CD8-positive, alpha-beta memory T cell (primary cell): ENCODE results near the gene YBX2. TPM values are rescaled to one million over a fixed set of nuclear protein-coding genes. Genes with fewer than 3 reads are reported as not detected.
A peak's percentile ranks its signal among the peaks of the same experiment; 100 is the strongest.

Experiments
- CTCF ChIA-PET: fragments of 350-600 bp; sonication (Branson Sonifier 250); formaldehyde crosslinking; loops from one replicate; lab custom pipeline; 2021; ENCODE audit warnings: antibody characterized with exemption; lab: Charles Lee
- POLR2A ChIA-PET: fragments of 350-600 bp; sonication (Branson Sonifier 250); formaldehyde crosslinking; loops from one replicate; lab custom pipeline; 2021; ENCODE audit warnings: antibody characterized with exemption; lab: Charles Lee
- DNase-seq, 5 donors: peaks; one replicate each; pipeline versions ENCODE4 v3.0.0 to v3.0.0-alpha.2; 2020 to 2022; ENCODE audit warnings: mixed read lengths in 1 of 5
- H3K27ac ChIP-seq: one replicate; pipeline ENCODE4 v1.7.0; 2013; ENCODE audit warnings: low read depth, mild to moderate bottlenecking, low read length, moderate library complexity
- H3K27me3 ChIP-seq: 2 replicates; pipeline ENCODE4 v1.7.0; 2013; ENCODE audit warnings: low read length, mild to moderate bottlenecking; ENCODE audit not compliant: insufficient read depth, poor library complexity, severe bottlenecking
- H3K36me3 ChIP-seq: 2 replicates; pipeline ENCODE4 v1.7.0; 2013; ENCODE audit warnings: mild to moderate bottlenecking, low read length, moderate library complexity; ENCODE audit not compliant: insufficient read depth
- H3K4me1 ChIP-seq: 2 replicates; pipeline ENCODE4 v1.7.0; 2013; ENCODE audit warnings: mild to moderate bottlenecking, low read length, moderate library complexity; ENCODE audit not compliant: insufficient read depth
- H3K4me3 ChIP-seq: 2 replicates; pipeline ENCODE4 v1.7.0; 2013; ENCODE audit warnings: mild to moderate bottlenecking, low read length
- H3K9me3 ChIP-seq: 2 replicates; pipeline ENCODE4 v1.7.0; 2013; ENCODE audit warnings: mild to moderate bottlenecking, low read length
- H3K27ac Mint-ChIP-seq, 8 donors: one replicate each; pipeline ENCODE4 v1.8.0; 2020 to 2021; ENCODE audit warnings: mixed read lengths in 8 of 8, mild to moderate bottlenecking in 6 of 8, inconsistent platforms in 3 of 8, moderate library complexity in 3 of 8
- H3K27me3 Mint-ChIP-seq, 2 donors: one replicate each; pipeline ENCODE4 v1.8.0; 2020 to 2021; ENCODE audit warnings: mixed read lengths in 2 of 2, mild to moderate bottlenecking in 1 of 2, moderate library complexity in 1 of 2
- H3K36me3 Mint-ChIP-seq, 3 donors: one replicate each; pipeline ENCODE4 v1.8.0; 2020 to 2021; ENCODE audit warnings: mixed read lengths in 3 of 3, inconsistent platforms in 1 of 3, mild to moderate bottlenecking in 1 of 3
- H3K4me1 Mint-ChIP-seq, 3 donors: one replicate each; pipeline ENCODE4 v1.8.0; 2020 to 2021; ENCODE audit warnings: mixed read lengths in 3 of 3, inconsistent platforms in 1 of 3, mild to moderate bottlenecking in 1 of 3
- H3K4me3 Mint-ChIP-seq, 7 donors: one replicate each; pipeline ENCODE4 v1.8.0; 2020 to 2021; ENCODE audit warnings: mixed read lengths in 7 of 7, mild to moderate bottlenecking in 6 of 7, moderate library complexity in 4 of 7, inconsistent platforms in 2 of 7
- H3K9me3 Mint-ChIP-seq, 5 donors: one replicate each; pipeline ENCODE4 v1.8.0; 2020 to 2022; ENCODE audit warnings: mixed read lengths in 5 of 5, mild to moderate bottlenecking in 3 of 5, moderate library complexity in 2 of 5, inconsistent platforms in 1 of 5
- polyA plus RNA-seq: library from polyadenylated mRNA; unstranded; fragments of 300-500 nt; fragmentation: Illumina TruSeq; gene quantifications from one replicate; pipeline ENCODE4 v1.2.3, GENCODE V29; 2021
- total RNA-seq, 2 experiments: library from RNA; stranded (reverse); gene quantifications; one replicate each; pipeline ENCODE4 v1.2.3, GENCODE V29; 2021

YBX2 gene
- total and polyA plus RNA-seq, 3 experiments from 2014 or later: 0.07 to 0.26 TPM; not detected in 1

DNA sequence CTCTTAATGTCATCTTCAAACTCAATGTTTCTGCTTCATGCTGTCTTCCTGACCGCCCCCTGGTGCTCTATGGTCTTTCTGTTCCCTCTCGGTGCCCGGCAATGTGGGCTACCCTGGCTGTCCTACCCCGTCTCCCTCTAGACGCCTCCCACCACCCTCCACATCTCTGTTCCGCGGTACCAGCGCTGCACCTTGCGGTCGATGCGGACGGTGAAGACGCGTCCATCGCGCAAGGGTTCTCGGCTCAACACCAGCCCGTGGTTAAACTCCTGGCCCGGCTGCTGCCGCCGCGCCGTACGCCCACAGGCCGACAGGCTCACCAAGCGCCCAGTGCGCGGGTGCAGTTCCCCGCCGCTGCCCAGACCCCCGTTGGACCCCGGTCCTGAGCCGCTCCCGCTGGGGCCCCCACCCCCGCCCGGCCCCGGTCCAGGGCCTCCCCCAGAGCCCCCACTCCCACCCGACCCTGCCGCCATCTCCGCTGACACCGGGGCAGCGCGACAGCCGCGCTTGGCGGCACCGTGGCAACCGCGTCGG lies 34.5 kb upstream of the YBX2 start, which contains the start of gene NEURL4:
TSS of gene NEURL4 (minus strand) at position 496 of the 534 bp plus-strand sequence. CDS start at position 473, 23 bp downstream.
- H3K27me3 Mint-ChIP-seq: peaks cover 0 to 2% of the 10 kb centered on the region in 2 donors
- H3K4me1 ChIP-seq: peaks cover 43% of the 10 kb centered on the region
- H3K27me3 ChIP-seq: no peaks in the 10 kb centered on the region
- ChIA-PET POLR2A (interaction anchor here (0.6 to 2.5 kb wide), 11 partner anchors 14 to 359 kb away, joined by 3 to 21 read pairs (median 4); partner anchors contain the start of genes GABARAP, GPS2, KCTD11 and POLR2A), CTCF (interaction anchor here (1.0 to 9.8 kb wide), 10 partner anchors 9 to 359 kb away, joined by 3 to 85 read pairs (median 6); partner anchors contain the start of genes ACAP1, TMEM95 and TP53)
- no peaks in the 10 kb centered on the region for H3K9me3 ChIP-seq
- H3K4me3 Mint-ChIP-seq: peak within 1 kb of the TSS; percentile 91 to 99 (median 97)
- H3K4me1 Mint-ChIP-seq: peaks cover 37 to 58% (median 46%) of the 10 kb centered on the region in 3 donors
- H3K4me3 ChIP-seq: peak within 1 kb of the TSS; percentile 79
- peak within 1 kb of the TSS; percentile 82 for H3K27ac ChIP-seq
- DNase-seq: peak in 2 of 5 donors; percentile 35 to 60
- H3K9me3 Mint-ChIP-seq: no peaks in the 10 kb centered on the region
- H3K36me3 Mint-ChIP-seq: peaks cover 0 to 38% (median 0%) of the 10 kb centered on the region in 3 donors
- H3K27ac Mint-ChIP-seq: peak within 1 kb of the TSS; percentile 95 to 99 (median 97)
- peaks cover 1% of the 10 kb centered on the region for H3K36me3 ChIP-seq

DNA sequence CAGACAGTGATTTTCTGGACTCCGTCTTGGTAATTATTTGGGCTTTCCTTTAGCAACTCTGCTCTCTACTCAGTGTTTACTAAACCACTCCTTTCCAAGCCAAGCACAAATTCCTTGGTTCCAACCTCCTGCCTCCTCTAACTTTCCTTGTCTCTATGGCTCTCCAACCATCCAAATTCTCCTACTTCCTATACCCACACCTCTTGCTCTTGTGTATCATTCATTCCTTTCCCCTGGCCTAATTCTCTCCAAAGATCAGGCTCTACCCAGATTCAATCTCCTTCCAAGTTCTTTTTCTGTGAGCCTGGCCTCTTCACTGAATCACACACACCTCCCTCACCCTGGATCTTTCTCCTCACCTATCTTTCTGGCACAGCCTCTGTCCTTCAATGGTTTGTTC lies 33.6 kb upstream of the YBX2 start:
- Mint-ChIP-seq H3K4me1 (peaks cover 33 to 56% (median 40%) of the 10 kb centered on the region in 3 donors), H3K4me3 (peak overlapping the region; percentile 81 to 98 (median 95)), H3K36me3 (peaks cover 0 to 47% (median 0%) of the 10 kb centered on the region in 3 donors), H3K27ac (peak overlapping the region in 7 of 8 donors; percentile 52 to 98 (median 85)), H3K27me3 (peaks cover 0 to 2% of the 10 kb centered on the region in 2 donors), H3K9me3 (no peaks in the 10 kb centered on the region)
- no peak for DNase-seq
- Histone ChIP-seq H3K9me3 (no peaks in the 10 kb centered on the region), H3K4me1 (peaks cover 41% of the 10 kb centered on the region), H3K27ac (no peak overlapping the region), H3K27me3 (no peaks in the 10 kb centered on the region), H3K4me3 (no peak overlapping the region), H3K36me3 (peaks cover 10% of the 10 kb centered on the region)
- CTCF ChIA-PET: interaction anchor here (2.0 to 9.8 kb wide), 4 partner anchors 10 to 32 kb away, joined by 8 to 85 read pairs (median 16); partner anchors contain the start of genes ACAP1 and TMEM95
- POLR2A ChIA-PET: interaction anchor here (0.6 to 1.7 kb wide), 2 partner anchors 8 to 346 kb away, joined by 3 to 8 read pairs; partner anchors contain the start of gene ACAP1

DNA sequence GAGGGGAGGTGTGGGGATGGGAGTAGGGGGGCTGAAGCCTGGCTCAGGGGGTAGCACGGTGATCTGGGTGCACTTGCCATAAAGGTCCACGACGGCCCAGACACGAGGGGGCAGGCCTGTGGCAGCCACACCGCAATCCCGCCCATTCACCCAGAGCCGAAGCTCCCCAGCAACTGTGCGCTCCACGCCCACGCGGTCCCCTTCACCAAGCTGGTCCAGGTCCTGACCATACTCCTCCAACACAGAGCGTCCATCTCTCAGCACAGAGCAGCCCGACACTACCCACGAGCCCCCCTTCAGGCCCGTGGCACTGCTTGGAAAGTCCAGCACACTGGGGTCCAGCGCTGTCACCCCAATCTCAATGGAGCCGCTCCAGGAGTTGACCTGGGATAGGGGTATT lies 33.1 kb upstream of the YBX2 start:
- Histone ChIP-seq H3K36me3 (peaks cover 15% of the 10 kb centered on the region), H3K27me3 (no peaks in the 10 kb centered on the region), H3K4me1 (peaks cover 41% of the 10 kb centered on the region), H3K9me3 (no peaks in the 10 kb centered on the region), H3K27ac (no peak overlapping the region), H3K4me3 (no peak overlapping the region)
- DNase-seq: no peak
- Mint-ChIP-seq H3K36me3 (peaks cover 0 to 52% (median 0%) of the 10 kb centered on the region in 3 donors), H3K4me1 (peaks cover 30 to 52% (median 35%) of the 10 kb centered on the region in 3 donors), H3K9me3 (no peaks in the 10 kb centered on the region), H3K27ac (peak overlapping the region in 3 of 8 donors; percentile 64 to 98 (median 97)), H3K27me3 (peaks cover 0 to 2% of the 10 kb centered on the region in 2 donors), H3K4me3 (peak overlapping the region in 3 of 7 donors; percentile 67 to 86 (median 81))
- ChIA-PET POLR2A (interaction anchor here (1.1 to 1.7 kb wide), 2 partner anchors 9 to 12 kb away, joined by 4 to 8 read pairs; partner anchors contain the start of genes ACAP1 and GPS2), CTCF (interaction anchor here (1.0 to 9.8 kb wide), 3 partner anchors 10 to 109 kb away, joined by 7 to 85 read pairs (median 7); partner anchors contain the start of gene ACAP1)

DNA sequence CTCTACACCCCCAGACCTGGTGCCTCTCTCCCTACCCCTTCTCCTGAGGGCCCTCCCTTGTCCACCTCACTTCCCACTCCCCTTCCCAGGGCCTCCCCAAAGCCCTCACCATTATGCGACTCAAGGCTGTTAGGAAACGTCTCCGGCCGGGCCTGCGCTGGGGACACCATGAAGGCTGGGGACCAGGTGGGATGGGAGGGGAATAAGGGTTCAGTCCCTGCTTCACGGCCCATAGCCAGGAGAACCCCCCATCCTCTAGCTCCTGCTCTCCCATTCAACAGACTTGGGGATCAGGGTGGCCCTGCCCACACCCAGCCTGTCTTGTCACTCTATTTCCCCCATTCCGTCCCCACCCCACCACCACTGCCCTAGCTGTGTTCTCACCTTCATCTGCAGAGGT lies 32.6 kb upstream of the YBX2 start:
- no peaks in the 10 kb centered on the region for H3K9me3 ChIP-seq
- no peak overlapping the region for H3K27ac ChIP-seq
- H3K4me1 ChIP-seq: peaks cover 37% of the 10 kb centered on the region
- Mint-ChIP-seq H3K9me3 (no peaks in the 10 kb centered on the region), H3K4me3 (peak overlapping the region in 2 of 7 donors; percentile 40 to 81), H3K36me3 (peaks cover 0 to 56% (median 0%) of the 10 kb centered on the region in 3 donors), H3K4me1 (peaks cover 26 to 48% (median 31%) of the 10 kb centered on the region in 3 donors), H3K27me3 (peaks cover 0 to 2% of the 10 kb centered on the region in 2 donors), H3K27ac (peak overlapping the region in 2 of 8 donors; percentile 20 to 80)
- CTCF ChIA-PET: interaction anchor here (1.0 to 9.8 kb wide), 4 partner anchors 11 to 110 kb away, joined by 3 to 85 read pairs (median 7); partner anchors contain the start of gene ACAP1
- no peak overlapping the region for H3K4me3 ChIP-seq
- POLR2A ChIA-PET: interaction anchor here (1.1 to 1.7 kb wide), 2 partner anchors 9 to 12 kb away, joined by 4 to 8 read pairs; partner anchors contain the start of genes ACAP1 and GPS2
- no peak for DNase-seq
- H3K27me3 ChIP-seq: no peaks in the 10 kb centered on the region
- H3K36me3 ChIP-seq: peaks cover 20% of the 10 kb centered on the region

DNA sequence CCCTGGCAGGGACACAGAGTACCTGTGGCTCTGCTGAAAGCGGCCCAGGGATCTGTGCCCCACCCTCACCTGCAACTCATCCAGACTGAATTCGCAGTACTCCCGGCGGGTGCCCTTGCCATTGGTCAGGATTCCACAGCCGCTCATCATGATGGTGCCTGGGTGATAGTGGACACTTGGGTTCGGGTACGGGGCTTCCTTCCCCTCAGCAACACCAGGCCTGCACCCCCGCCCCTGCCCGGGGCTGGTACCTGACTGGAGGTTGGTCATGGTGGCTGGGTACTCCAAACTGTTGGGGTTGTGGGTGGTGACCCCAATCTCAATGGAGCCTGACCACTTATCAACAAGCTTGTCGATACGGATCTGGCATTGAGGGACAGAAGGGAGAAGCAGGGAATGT lies 31.7 kb upstream of the YBX2 start:
- Histone ChIP-seq H3K4me3 (no peak overlapping the region), H3K27ac (no peak overlapping the region), H3K4me1 (peaks cover 32% of the 10 kb centered on the region), H3K27me3 (no peaks in the 10 kb centered on the region), H3K9me3 (no peaks in the 10 kb centered on the region), H3K36me3 (peaks cover 28% of the 10 kb centered on the region)
- Mint-ChIP-seq H3K4me1 (peaks cover 26 to 44% (median 30%) of the 10 kb centered on the region in 3 donors), H3K27ac (peak overlapping the region in 2 of 8 donors; percentile 75 to 82), H3K36me3 (peaks cover 0 to 65% (median 2%) of the 10 kb centered on the region in 3 donors), H3K27me3 (peaks cover 0 to 2% of the 10 kb centered on the region in 2 donors), H3K9me3 (no peaks in the 10 kb centered on the region), H3K4me3 (peak overlapping the region in 1 of 7 donors; percentile 64)
- ChIA-PET CTCF (interaction anchor here (1.1 to 9.8 kb wide), 5 partner anchors 12 to 111 kb away, joined by 3 to 85 read pairs (median 5); partner anchors contain the start of gene ACAP1), POLR2A (interaction anchor here (1.7 kb wide), 1 partner anchor 10 kb away, joined by 8 read pairs; the partner anchor contains the start of gene ACAP1)
- no peak for DNase-seq

DNA sequence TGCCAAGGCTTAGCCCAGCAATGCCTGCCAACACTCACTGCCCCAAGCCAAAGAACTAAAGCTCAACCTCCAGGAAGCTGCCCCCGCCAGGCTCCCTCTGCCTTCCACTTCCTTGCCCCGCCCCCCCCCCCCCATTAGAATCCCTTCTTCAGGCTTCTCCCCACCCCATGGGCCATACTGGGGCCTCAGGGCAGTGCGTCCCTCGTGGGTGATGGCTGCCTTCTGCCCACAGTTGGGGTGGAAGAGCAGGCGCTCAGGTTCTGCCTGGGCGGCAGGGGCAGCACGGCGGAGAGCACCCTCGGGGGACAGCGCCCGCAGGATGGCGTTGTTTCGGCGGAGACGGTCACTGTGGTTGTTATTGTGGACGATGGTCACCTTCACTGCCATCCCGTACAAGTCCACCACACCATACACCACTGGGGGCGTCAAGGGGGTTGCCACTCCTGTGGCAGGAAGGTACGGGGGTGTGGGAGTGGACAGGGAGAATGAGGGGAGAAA lies 30.6 kb upstream of the YBX2 start:
- no peak overlapping the region for H3K4me3 Mint-ChIP-seq
- ChIA-PET CTCF (interaction anchor here (0.6 to 9.8 kb wide), 9 partner anchors 10 to 111 kb away, joined by 3 to 85 read pairs (median 4); partner anchors contain the start of genes ACAP1, GPS2 and TMEM256), POLR2A (interaction anchor here (1.0 kb wide), 2 partner anchors 9 to 11 kb away, joined by 3 read pairs; partner anchors contain the start of gene ACAP1)
- no peak for DNase-seq
- H3K9me3 ChIP-seq: no peaks in the 10 kb centered on the region
- H3K36me3 ChIP-seq: peaks cover 36% of the 10 kb centered on the region
- no peak overlapping the region for H3K27ac Mint-ChIP-seq
- H3K36me3 Mint-ChIP-seq: peaks cover 0 to 76% (median 5%) of the 10 kb centered on the region in 3 donors
- no peaks in the 10 kb centered on the region for H3K9me3 Mint-ChIP-seq
- H3K4me3 ChIP-seq: no peak overlapping the region
- no peak overlapping the region for H3K27ac ChIP-seq
- H3K27me3 Mint-ChIP-seq: peaks cover 0 to 2% of the 10 kb centered on the region in 2 donors
- peaks cover 23 to 36% (median 25%) of the 10 kb centered on the region in 3 donors for H3K4me1 Mint-ChIP-seq
- no peaks in the 10 kb centered on the region for H3K27me3 ChIP-seq
- H3K4me1 ChIP-seq: peaks cover 23% of the 10 kb centered on the region

DNA sequence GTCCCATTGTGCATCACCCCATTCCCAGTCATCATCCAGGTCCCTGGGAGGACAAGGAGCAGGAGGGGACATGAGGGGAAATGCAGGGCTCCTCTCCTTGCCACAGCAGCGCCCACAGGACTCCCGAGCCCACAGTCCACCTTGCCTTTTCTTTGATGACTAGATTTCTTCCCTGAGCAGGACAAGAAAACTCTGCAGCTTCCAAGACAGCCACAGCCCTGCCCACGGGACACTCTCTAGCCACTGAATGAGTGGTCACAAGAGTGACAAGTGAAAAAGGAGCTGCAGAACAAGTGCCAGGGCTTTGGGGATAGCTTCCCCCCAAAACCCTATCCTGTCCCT lies 30.0 kb upstream of the YBX2 start:
- Mint-ChIP-seq H3K4me1 (peaks cover 17 to 30% (median 18%) of the 10 kb centered on the region in 3 donors), H3K27ac (peak overlapping the region in 2 of 8 donors; percentile 11 to 80), H3K36me3 (peaks cover 0 to 73% (median 5%) of the 10 kb centered on the region in 3 donors), H3K27me3 (peaks cover 0 to 2% of the 10 kb centered on the region in 2 donors), H3K4me3 (peak overlapping the region in 1 of 7 donors; percentile 58), H3K9me3 (no peaks in the 10 kb centered on the region)
- Histone ChIP-seq H3K4me3 (no peak overlapping the region), H3K27me3 (no peaks in the 10 kb centered on the region), H3K27ac (no peak overlapping the region), H3K36me3 (peaks cover 36% of the 10 kb centered on the region), H3K4me1 (peaks cover 23% of the 10 kb centered on the region), H3K9me3 (no peaks in the 10 kb centered on the region)
- ChIA-PET CTCF (interaction anchor here (0.6 to 9.8 kb wide), 10 partner anchors 9 to 112 kb away, joined by 3 to 85 read pairs (median 4); partner anchors contain the start of genes ACAP1, GPS2 and TMEM256), POLR2A (interaction anchor here (1.0 to 1.6 kb wide), 4 partner anchors 10 to 15 kb away, joined by 3 to 7 read pairs (median 4); partner anchors contain the start of gene ACAP1)
- no peak for DNase-seq
